Measurements from ENCODE around the gene CHST8.

CHST8 gene

DNA sequence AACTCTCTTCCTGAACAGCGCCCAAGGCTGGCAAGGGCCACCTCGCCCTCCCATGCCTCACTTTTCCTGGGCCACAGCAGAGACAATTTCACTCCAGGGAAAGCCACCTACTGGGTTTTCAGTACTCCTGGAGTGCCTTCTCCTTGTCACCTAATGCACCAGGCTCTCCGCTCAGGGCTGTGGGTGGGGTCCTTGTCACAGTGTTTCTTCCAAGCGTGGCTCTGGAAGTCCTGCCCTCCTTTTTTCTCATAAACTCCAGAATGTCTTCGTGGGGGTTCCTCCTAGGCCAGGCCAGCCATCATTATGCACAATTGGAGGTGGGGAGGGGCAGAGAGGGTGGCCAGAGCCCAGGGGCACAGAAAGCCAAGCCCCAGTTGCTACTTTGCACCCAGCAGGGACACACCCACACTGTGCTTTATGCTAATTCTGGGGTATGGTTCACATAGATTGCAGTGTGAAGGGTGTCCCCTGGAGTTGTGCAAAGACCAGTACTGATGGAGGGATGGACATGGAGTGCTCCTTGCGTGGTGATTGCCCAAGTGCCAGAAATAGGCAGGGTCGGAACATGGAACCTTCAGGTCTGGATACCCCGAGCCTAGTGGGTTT, 78.8 kb downstream of the CHST8 start:
- TF ChIP-seq FOXP2 (optimal IDR thresholded peaks at IDR 0.05; ENCODE audit: borderline replicate concordance, extremely low read depth, extremely low read length, insufficient read depth) (no peak), TAF1 (IDR thresholded peaks at IDR 0.05; ENCODE audit: borderline replicate concordance, insufficient read depth, low read length) (no peak)

DNA sequence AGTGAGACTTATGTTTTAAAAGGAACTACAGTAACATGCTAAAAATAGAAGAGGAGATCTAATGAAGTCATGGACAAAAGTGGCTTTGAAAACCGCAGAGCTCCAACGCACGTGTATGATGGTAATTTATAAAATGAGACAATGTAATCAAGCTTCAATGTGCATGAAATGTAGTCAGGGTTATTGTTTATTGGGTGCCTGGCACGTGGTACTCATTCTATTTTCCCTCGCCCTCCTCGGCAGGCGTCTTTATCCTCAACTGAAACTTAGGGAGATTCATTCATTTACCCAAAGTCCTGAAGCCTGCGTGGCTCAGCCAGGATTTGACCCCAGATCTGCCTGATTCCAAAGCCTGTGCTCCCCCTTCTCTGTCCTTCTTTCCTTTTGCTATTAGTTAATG, 79.8 kb downstream of the CHST8 start:
- TF ChIP-seq POLR2AphosphoS5 (IDR thresholded peaks at IDR 0.05; ENCODE audit: low read depth, low read length) (no peak), TAF1 (IDR thresholded peaks at IDR 0.05; ENCODE audit: borderline replicate concordance, insufficient read depth, low read length) (no peak), FOXP2 (optimal IDR thresholded peaks at IDR 0.05; ENCODE audit: borderline replicate concordance, extremely low read depth, extremely low read length, insufficient read depth) (no peak), SIN3A (IDR thresholded peaks at IDR 0.05; ENCODE audit: borderline replicate concordance, insufficient read depth, low read length) (no peak), REST (IDR thresholded peaks at IDR 0.05; ENCODE audit: insufficient read depth in 1 of 2, low read depth in 2 of 2, low read length in 2 of 2) (no peak)

- TF ChIP-seq REST (IDR thresholded peaks at IDR 0.05; ENCODE audit: insufficient read depth in 1 of 2, low read depth in 2 of 2, low read length in 2 of 2) (no peak), POLR2AphosphoS5 (IDR thresholded peaks at IDR 0.05; ENCODE audit: low read depth, low read length) (no peak), SIN3A (IDR thresholded peaks at IDR 0.05; ENCODE audit: borderline replicate concordance, insufficient read depth, low read length) (no peak), TAF1 (IDR thresholded peaks at IDR 0.05; ENCODE audit: borderline replicate concordance, insufficient read depth, low read length) (no peak), FOXP2 (optimal IDR thresholded peaks at IDR 0.05; ENCODE audit: borderline replicate concordance, extremely low read depth, extremely low read length, insufficient read depth) (no peak)
These were observed 81.1 kb downstream of the CHST8 start for GRCh38 chr19:33702606-33703437.

DNA sequence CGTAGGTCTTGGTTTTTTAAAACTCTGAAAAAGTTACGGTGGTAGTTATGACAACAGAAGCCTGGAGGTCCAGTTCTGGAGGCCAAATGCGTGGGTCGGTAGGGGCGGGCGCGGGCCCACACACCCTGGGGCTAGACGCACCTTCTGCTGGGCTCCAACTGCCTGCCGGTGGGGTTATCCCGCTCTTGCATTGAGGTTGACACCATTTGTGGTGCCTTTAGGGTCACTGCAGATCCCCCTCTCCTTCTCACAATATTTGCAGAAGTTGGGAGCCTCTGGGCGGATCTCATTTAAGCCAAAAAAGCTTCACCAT, 81.6 kb downstream of the CHST8 start:
- no peak for TF ChIP-seq TAF1 (IDR thresholded peaks at IDR 0.05; ENCODE audit: borderline replicate concordance, insufficient read depth, low read length)
- TF ChIP-seq REST (IDR thresholded peaks at IDR 0.05; ENCODE audit: insufficient read depth in 1 of 2, low read depth in 2 of 2, low read length in 2 of 2) = no peak
- TF ChIP-seq POLR2AphosphoS5 (IDR thresholded peaks at IDR 0.05; ENCODE audit: low read depth, low read length) = no peak
- TF ChIP-seq FOXP2 (optimal IDR thresholded peaks at IDR 0.05; ENCODE audit: borderline replicate concordance, extremely low read depth, extremely low read length, insufficient read depth) = no peak
- TF ChIP-seq SIN3A (IDR thresholded peaks at IDR 0.05; ENCODE audit: borderline replicate concordance, insufficient read depth, low read length) = no peak

DNA sequence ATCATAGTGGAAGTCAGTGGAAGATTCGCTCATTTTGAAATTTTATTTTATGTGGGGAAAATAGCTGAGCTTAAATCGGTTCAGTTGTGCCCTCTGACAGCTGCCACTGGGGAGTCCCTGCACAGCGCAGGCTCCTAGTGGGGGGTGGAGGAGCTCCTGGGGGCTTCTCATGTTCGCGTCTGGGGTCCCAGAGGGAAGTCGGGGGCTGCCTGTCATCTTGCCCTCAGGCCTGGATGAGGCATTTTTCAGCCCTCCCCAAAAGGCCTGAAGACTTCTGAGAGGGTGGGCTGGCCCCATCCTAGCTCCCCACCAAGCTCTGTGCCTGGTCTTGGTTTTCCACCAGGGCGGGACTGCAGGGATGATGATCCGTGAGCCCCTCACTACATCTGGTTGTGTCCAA, 82.1 kb downstream of the CHST8 start:
- no peak for TF ChIP-seq SIN3A (IDR thresholded peaks at IDR 0.05; ENCODE audit: borderline replicate concordance, insufficient read depth, low read length)
- TF ChIP-seq TAF1 (IDR thresholded peaks at IDR 0.05; ENCODE audit: borderline replicate concordance, insufficient read depth, low read length) = no peak
- no peak for TF ChIP-seq REST (IDR thresholded peaks at IDR 0.05; ENCODE audit: insufficient read depth in 1 of 2, low read depth in 2 of 2, low read length in 2 of 2)
- no peak for TF ChIP-seq POLR2AphosphoS5 (IDR thresholded peaks at IDR 0.05; ENCODE audit: low read depth, low read length)
- TF ChIP-seq FOXP2 (optimal IDR thresholded peaks at IDR 0.05; ENCODE audit: borderline replicate concordance, extremely low read depth, extremely low read length, insufficient read depth) = no peak
